ENCODE results near the gene KSR1. TPM values are rescaled to one million over a fixed set of nuclear protein-coding genes. Genes with fewer than 3 reads are reported as not detected.
"Not testable (repeated sequence)": the region's sequence is repeated elsewhere in the genome, so short reads cannot be mapped to it uniquely, and the experiment has no call there.

Gene KSR1
- total and polyA plus RNA-seq, 10 of the 15 experiments (the other 5 are each of a cell fraction or from before 2014, with no cell fraction given), result 0.97 to 66.6 (median 22.9) TPM

GRCh38 chr17:27654654-27655524 lies 198.6 kb downstream of the KSR1 start (continued):
- TF ChIP-seq, protein P1, sequence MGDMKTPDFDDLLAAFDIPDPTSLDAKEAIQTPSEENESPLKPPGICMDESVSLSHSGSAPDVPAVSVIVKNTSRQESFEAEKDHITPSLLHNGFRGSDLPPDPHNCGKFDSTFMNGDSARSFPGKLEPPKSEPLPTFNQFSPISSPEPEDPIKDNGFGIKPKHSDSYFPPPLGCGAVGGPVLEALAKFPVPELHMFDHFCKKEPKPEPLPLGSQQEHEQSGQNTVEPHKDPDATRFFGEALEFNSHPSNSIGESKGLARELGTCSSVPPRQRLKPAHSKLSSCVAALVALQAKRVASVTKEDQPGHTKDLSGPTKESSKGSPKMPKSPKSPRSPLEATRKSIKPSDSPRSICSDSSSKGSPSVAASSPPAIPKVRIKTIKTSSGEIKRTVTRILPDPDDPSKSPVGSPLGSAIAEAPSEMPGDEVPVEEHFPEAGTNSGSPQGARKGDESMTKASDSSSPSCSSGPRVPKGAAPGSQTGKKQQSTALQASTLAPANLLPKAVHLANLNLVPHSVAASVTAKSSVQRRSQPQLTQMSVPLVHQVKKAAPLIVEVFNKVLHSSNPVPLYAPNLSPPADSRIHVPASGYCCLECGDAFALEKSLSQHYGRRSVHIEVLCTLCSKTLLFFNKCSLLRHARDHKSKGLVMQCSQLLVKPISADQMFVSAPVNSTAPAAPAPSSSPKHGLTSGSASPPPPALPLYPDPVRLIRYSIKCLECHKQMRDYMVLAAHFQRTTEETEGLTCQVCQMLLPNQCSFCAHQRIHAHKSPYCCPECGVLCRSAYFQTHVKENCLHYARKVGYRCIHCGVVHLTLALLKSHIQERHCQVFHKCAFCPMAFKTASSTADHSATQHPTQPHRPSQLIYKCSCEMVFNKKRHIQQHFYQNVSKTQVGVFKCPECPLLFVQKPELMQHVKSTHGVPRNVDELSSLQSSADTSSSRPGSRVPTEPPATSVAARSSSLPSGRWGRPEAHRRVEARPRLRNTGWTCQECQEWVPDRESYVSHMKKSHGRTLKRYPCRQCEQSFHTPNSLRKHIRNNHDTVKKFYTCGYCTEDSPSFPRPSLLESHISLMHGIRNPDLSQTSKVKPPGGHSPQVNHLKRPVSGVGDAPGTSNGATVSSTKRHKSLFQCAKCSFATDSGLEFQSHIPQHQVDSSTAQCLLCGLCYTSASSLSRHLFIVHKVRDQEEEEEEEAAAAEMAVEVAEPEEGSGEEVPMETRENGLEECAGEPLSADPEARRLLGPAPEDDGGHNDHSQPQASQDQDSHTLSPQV (IDR thresholded peaks at IDR 0.05), result no peak
- TF ChIP-seq IRF4 (IDR thresholded peaks at IDR 0.05; ENCODE audit: low read depth, low read length) (0 out of 2 replicates have a peak, but pooled peaks have one; percentile 17), BCL11A (IDR thresholded peaks at IDR 0.05; ENCODE audit: low read depth, low read length) (no peak), BHLHE40 (IDR thresholded peaks at IDR 0.05; ENCODE audit: borderline replicate concordance in 1 of 2, low read depth in 2 of 2, low read length in 1 of 2) (peak in 1 of 2 experiments; percentile 27; a peak in 1 of 4 replicates), SRF (IDR thresholded peaks at IDR 0.05; ENCODE audit: low read depth in 2 of 2, low read length in 2 of 2) (no peak), YY1 (IDR thresholded peaks at IDR 0.05; ENCODE audit: low read depth, low read length) (peak; percentile 62), IRF5 (IDR thresholded peaks at IDR 0.05; ENCODE audit: borderline replicate concordance) (no peak), SMC3 (IDR thresholded peaks at IDR 0.05; ENCODE audit: borderline replicate concordance, low read length) (peak; percentile 76), RFX5 (IDR thresholded peaks at IDR 0.05; ENCODE audit: low read depth, low read length) (no peak), CEBPB (IDR thresholded peaks at IDR 0.05; ENCODE audit: borderline replicate concordance in 1 of 2, low read depth in 2 of 2, low read length in 2 of 2) (no peak), CHD2 (IDR thresholded peaks at IDR 0.05; ENCODE audit: borderline replicate concordance, low read depth, low read length) (no peak)

- BruUV-seq (replicated peaks); intact Hi-C loops (cut with micrococcal nuclease; ENCODE audit: unreplicated experiment); H3K4me3 ChIP-seq; POLR2A ChIA-PET; H3K27me3 ChIP-seq (replicated peaks in 1 of 2; ENCODE audit: control insufficient read depth in 2 of 2, insufficient read depth in 2 of 2, low read length in 1 of 2); H3K9me3 ChIP-seq (replicated peaks; ENCODE audit: control insufficient read depth, insufficient read depth, low read length); H3K79me2 ChIP-seq (ENCODE audit: control insufficient read depth, insufficient read depth, low read length); H2AFZ ChIP-seq (ENCODE audit: control insufficient read depth, low read depth, low read length); FAIRE-seq; H3K4me1 ChIP-seq (ENCODE audit: control insufficient read depth, insufficient read depth, low read length); ATAC-seq; DNase-seq (ENCODE audit: low read depth, low spot score); H4K20me1 ChIP-seq (ENCODE audit: control insufficient read depth, insufficient read depth); H3K36me3 ChIP-seq (ENCODE audit: control insufficient read depth in 2 of 2, insufficient read depth in 2 of 2, low read length in 1 of 2); H3K9ac ChIP-seq (ENCODE audit: control insufficient read depth, insufficient read depth, low read length); H3K27ac ChIP-seq (ENCODE audit: control insufficient read depth, insufficient read depth); H3K4me2 ChIP-seq (ENCODE audit: control insufficient read depth, insufficient read depth): not testable (repeated sequence)
- CTCF ChIA-PET, result interaction anchor here (0.6 to 10.5 kb wide), 22 partner anchors 9 to 596 kb away, joined by 3 to 134 read pairs (median 5); partner anchors contain the start of gene LGALS9
- in situ Hi-C loops (cut with MboI), result loop anchor here (5.0 to 10.0 kb wide), 4 partner anchors 37 to 413 kb away; no protein-coding TSS in a partner anchor
- SMC1A ChIA-PET (ENCODE audit: uncharacterized antibody, unreplicated experiment), result interaction anchor here (1.0 to 1.5 kb wide), 6 partner anchors 26 to 418 kb away, joined by 3 to 22 read pairs (median 3); no protein-coding TSS in a partner anchor
- RAD21 ChIA-PET (ENCODE audit: unreplicated experiment), result interaction anchor here (2.5 kb wide), 1 partner anchor 101 kb away, joined by 31 read pairs; no protein-coding TSS in a partner anchor
- 38% methylated on average over 16 of the region's 16 CpGs for WGBS (ENCODE audit: insufficient coverage, insufficient replicate concordance, low lambda C conversion rate, missing lambda C conversion rate)
These were observed 199.4 kb downstream of the KSR1 start for GRCh38 chr17:27655525-27656111.

Measured in GM12878 (cell line).